Measurements from ENCODE around the gene C2CD2.
"Not testable (repeated sequence)": the region's sequence is repeated elsewhere in the genome, so short reads cannot be mapped to it uniquely, and the experiment has no call there.

C2CD2 gene

GRCh38 chr21:41953831-41954653 is at the start of gene C2CD2:
C2CD2 (minus strand) TSS chr21:41954018; CDS start chr21:41953648, 370 bp downstream.
- DNase-seq: peak; percentile 48

- DNase-seq: peak; percentile 30
Observed at GRCh38 chr21:42003051-42003461, 49.2 kb upstream of the C2CD2 start.

GRCh38 chr21:42002421-42002958 is 48.7 kb upstream of the C2CD2 start:
- peak; percentile 73 for DNase-seq

- no peak for DNase-seq
Observed at GRCh38 chr21:42001781-42002180, 48.0 kb upstream of the C2CD2 start.

- DNase-seq: no peak
Observed at GRCh38 chr21:42000908-42001307, 47.1 kb upstream of the C2CD2 start.

DNA sequence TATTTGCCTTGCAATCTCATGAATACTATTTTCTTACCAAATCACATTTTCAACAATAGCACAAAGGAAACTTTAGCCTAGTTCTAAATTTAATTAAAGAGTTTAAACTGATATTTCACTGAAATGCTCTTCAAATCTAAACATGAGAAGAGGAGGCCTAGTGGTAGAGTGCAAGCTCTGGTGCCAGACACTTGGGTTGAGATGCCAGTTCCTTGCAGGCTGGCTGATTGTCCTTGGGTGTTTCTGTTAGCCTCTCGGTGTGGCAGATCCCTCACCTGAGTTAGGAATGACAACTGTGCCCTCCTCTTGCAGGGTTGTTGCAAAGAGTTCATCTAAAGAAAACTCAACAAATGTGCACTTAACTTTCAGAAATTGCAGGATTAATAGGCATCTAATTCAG is 43.8 kb upstream of the C2CD2 start:
- DNase-seq: no peak

GRCh38 chr21:41995577-41995976 is 41.8 kb upstream of the C2CD2 start:
- no peak for DNase-seq

- not testable (repeated sequence) for DNase-seq
Observed at GRCh38 chr21:41994613-41995012, 40.8 kb upstream of the C2CD2 start.

- no peak for DNase-seq
Observed at GRCh38 chr21:41993744-41994143, 39.9 kb upstream of the C2CD2 start.

DNA sequence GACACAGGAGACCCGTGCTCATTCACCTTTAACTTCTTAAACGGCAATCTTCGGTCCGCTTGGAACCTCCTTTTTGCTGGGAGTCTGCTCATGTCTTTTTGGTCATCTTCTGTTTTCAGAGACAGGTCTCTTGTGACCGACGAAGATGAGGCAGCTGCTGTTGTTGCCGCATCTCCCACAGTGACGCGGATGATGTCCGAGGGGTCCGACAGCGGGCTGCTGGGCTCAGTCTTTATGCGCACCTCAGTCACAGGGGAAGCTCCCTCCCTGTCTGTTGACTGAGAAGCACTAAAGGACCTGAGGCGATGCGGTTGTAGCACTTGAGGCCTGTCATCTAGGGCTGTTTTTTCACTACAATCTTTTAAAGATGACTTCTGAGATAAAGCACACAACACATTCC is 38.8 kb upstream of the C2CD2 start:
- DNase-seq: no peak

- no peak for DNase-seq
Observed at GRCh38 chr21:41991659-41992058, 37.8 kb upstream of the C2CD2 start.

DNA sequence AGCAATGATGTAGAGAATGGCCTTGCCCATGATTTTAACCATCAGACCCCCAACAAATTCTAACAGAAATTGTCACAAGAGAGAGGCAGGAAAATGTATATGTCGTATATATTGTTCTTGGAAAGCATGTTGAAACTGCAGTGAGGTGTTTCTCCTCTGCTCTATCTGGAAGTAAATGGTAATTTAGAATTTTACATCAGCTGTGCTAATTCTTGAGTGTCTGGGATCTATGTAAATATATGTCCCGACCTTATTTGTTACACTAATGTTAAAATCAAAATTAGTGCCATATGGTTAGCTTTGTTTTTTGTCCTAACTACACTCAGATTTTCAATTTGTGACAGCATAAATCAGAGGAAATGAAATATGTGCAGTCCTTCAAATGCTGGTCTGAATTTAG is 35.9 kb upstream of the C2CD2 start:
- DNase-seq: no peak

- no peak for DNase-seq
Observed at GRCh38 chr21:41987310-41987709, 33.5 kb upstream of the C2CD2 start.

DNA sequence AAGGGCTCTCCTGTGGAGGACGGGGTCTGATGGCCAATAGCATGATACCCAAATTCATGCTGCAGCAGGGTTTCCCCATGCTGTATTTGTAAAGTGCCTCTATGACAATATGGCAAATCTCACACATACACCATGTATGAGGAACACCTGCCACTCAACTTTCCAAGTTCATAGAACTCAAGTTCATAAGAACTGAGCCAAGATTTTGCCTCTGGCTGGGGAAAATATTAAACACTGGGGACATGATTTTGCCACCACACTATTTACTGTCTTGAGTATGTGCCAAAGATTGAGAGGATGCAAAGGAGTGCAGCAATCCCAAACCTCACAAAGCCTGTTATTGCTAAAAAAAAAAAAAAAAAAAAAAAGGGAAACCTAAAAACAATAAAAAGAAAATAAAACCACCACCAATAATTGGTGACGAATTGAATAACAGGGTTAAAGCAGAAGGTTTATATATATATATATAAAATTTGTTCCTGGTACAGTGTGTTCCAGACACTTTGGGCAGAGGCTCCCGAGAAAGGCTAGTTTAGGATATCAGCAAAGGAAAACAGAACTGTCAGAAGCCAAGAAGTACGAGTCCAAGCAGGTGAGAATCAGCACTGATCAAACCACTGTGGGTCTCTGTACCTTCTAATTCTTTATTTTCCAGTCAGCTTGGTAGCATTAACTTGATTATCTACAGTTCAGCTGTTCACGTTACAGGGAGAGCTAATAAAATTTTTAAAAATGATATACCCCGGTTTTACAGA is 32.0 kb upstream of the C2CD2 start:
- DNase-seq: no peak

DNA sequence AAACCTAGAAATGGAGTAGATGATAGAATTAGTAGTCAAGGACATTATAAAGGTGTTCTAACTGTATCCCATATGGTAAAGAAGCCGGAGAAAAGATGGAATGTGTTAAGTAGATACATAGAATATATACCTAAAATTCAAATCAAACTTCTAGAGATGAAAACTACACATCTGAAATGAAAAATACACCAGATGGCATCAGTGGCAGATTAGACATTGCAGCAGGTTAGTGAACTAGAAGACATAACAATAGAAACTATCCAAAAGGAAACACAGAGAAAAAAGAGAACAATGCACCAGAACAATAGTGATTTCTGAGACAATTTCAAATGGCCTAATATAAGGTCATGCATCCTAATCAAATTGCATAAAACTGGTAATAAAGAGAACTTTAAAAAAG is 29.4 kb upstream of the C2CD2 start:
- DNase-seq: no peak

GRCh38 chr21:41980561-41980960 is 26.7 kb upstream of the C2CD2 start:
- no peak for DNase-seq

GRCh38 chr21:41979751-41980369 is 26.0 kb upstream of the C2CD2 start:
- no peak for DNase-seq

DNA sequence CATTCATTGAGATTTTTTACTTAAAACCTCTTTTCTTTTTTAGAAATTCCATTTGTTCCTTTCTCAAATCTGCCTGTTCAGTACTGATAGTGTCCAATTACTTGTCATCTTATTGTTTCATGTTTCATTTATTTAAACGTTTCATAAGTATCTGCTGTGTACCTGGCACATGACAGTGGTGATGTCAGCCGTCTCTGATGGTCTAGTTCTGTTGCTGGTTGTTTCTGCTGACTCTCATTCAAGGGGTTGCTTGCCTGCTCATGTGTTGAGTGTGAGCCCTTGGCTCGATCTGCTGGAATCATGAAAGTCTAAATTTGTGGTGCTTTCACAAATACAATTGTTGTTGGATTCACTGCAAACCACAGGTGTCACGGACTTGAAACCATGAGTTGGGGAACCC is 25.5 kb upstream of the C2CD2 start:
- DNase-seq: no peak

DNA sequence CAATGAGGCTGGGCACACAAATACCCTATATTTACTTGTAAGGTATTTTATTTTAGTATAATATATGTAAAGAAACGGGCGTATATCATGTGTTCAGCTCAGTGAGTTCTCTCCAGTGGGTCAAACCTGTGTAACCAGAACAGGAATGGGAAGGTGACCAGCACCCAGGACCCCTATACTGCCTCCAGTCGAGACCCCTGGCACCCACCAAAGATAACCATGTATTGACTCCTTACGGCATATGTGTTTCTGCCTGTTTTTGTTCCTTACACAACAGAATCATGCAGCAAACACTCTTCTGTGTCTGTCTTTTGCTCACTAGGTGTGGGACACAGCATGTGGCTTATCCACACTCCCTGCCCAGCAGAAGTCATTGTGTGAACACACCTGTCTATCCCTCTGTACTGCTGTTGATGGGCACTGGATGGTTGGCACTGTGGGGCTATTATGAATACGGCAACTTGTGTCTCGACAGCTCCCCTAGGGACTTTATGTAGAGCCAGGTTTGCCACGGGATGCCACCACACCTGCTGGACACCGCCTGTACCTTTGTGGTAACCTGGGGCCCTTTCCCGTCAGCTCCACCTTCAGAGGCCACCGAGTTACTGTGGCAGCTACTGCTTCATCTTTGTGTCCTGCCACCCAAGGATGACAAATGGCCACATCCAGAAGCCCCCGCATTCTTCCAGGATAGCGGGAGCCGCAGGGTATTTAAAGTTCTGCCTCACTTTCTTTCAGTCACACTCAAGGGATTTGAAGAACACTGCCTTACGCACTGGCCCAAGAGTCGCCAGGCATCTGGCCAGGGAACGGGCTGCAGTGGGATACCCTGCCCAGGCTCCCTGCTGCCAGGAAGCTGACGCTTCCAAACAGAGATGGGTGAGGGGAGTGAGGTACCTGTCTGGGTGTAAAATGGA is 23.5 kb upstream of the C2CD2 start:
- no peak for DNase-seq

- no peak for DNase-seq
Observed at GRCh38 chr21:41976611-41977010, 22.8 kb upstream of the C2CD2 start.

GRCh38 chr21:41975391-41976272 is 21.8 kb upstream of the C2CD2 start:
- DNase-seq: no peak

DNA sequence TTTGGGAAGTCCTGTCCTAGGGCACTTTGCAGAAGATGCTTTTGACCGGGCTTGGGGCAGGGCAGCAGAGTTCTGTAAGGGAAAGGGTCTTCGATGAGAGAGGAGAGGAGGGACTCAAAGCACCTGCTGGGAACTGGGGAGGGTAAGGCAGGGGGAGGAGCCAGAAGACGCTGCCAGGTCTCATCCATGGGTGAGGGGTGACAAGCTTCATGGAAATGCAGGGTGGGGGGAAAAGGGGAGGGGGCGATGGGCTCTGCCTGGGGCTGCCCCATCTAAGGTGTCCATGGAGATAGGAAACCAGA is 20.9 kb upstream of the C2CD2 start:
- DNase-seq: no peak
